T-helper 1 cell treated with Interleukin-12 subunit alpha and Interleukin-12 subunit beta and Interleukin-4 antibody, amounts not matched to agents 30 ng/mL and 1 ng/mL, for 36 hours (primary cell): Measurements from ENCODE around the gene IL15. TPM values are rescaled to one million over a fixed set of nuclear protein-coding genes. Genes with fewer than 3 reads are reported as not detected.
"Not testable (repeated sequence)": the region's sequence is repeated elsewhere in the genome, so short reads cannot be mapped to it uniquely, and the experiment has no call there.

ENCODE experiments used
- intact Hi-C: fragments of 100-400 bp; cut with micrococcal nuclease; formaldehyde crosslinking; loops from one replicate; pipeline ENCODE4 v1.15.1; 2024
- total RNA-seq: library from RNA; stranded (reverse); gene quantifications from 2 replicates; pipeline ENCODE4 v1.2.3, GENCODE V29; 2022

The IL15 gene
- total RNA-seq, 1 donor from 2014 or later, result 4.0 TPM

DNA sequence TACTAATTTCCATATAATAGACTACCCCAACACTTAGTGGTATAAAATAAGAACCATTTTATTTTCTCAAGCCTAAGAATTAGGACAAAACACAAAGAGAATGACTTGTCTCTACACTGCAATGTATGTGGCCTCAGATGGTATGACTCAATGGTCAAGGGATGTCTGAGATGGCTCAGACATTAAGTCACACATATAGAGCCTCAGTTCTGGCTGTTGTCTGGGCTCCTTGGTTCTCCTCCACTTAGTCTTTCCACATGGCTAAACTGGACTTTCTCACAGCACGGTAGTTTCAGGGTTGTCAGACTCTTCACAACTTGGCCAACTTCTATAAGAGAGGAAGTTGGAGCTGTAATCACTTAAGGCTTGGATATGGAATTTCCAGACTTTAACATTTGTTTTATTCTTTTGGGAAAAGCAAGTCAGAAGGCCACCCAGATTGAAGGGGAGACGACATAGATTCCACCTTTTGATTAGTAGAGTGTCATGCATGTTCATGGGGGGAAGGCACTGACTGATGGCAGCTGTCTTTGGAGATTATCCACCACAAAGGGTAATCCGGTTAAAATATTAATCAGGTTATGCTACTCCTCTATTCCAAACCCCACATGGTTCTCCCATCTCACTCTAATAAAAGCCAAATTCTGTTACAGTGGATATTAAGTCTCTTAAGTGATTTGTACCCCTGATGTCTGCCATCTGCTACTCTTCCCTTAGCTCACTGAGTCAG is 9.4 kb downstream of the IL15 start:
- intact Hi-C loops, result no loop called here

GRCh38 chr4:141646969-141647368 is 10.6 kb downstream of the IL15 start:
- intact Hi-C loops, result no loop called here

GRCh38 chr4:141647966-141648365 is 11.6 kb downstream of the IL15 start:
- intact Hi-C loops, result no loop called here

DNA sequence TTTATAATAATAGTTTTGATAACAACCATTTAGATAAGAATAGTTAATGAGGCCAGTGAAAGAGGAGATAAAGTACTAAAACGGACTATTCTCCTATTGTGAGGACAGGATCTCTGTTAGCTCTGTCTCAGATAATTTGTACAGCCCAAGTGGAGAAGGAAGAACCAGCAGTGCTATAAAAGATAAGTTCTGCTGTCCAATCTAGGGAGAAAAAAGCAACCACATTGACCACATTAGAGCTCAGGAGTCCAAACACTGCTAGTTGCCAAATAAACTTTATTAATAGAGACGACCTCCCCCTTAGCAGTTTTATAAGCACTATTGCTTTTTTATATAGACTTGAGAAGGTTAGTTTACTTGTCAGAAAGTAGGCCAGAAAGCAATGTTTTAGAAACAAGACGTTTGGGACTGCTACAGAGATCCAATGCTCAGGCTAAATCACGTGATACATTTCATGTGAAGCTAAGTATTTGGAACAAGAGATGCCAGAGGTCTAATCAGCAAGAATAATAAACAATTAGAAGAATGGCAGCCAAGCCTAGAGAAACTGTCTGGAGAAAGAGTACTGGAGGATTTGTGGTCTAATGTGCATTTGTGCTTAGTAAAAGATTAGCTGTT is 15.9 kb downstream of the IL15 start:
- intact Hi-C loops, result no loop called here

- intact Hi-C loops, result no loop called here
These were observed 17.7 kb downstream of the IL15 start for GRCh38 chr4:141654098-141654497.

DNA sequence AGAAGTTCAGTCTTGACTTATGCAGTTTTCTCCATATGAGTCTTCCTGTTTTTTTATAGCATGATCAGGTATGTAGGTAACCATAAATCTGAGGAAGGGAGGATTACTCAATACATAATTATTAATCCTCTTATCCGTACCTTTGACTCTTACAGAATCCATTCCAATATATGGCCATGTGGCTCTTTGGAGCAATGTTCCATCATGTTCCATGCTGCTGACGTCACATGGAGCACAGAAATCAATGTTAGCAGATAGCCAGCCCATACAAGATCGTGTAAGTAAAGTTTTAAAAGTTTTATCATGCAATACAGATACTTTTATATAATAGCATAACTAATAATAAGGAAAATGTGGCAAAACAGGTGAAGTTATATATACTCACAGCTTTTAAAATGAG is 19.6 kb downstream of the IL15 start:
- intact Hi-C loops, result no loop called here

DNA sequence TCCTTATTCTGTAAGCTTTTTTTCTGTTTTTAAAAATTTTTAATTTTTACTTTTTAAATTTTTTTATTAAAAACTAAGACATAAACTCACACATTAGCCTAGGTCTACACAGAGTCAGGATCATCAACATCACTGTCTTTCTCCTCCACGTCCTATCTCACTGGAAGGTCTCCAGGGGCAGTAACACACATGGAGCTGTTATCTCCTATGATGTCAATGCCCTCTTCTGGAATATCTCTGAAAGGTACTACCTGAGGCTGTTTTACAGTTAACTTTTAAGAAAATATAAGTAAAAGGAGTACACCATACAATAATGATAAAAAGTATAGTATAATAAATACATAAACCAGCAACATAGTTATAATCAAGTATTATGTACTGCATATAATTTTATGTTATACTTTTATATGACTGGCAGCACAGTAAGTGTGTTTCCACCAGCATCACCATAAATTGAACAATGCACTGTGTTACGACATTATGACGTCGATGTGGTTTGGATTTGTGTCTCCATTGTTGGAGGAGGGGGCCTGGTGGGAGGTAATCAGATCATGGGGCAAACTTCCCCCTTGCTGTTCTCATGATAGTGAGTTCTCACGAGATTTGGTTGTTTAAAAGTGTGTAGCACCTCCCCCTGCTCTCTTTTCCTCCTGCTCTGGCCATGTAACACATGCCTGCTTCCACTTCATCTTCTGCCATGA is 21.3 kb downstream of the IL15 start:
- intact Hi-C loops, result no loop called here

GRCh38 chr4:141658309-141658708 is 21.9 kb downstream of the IL15 start:
- intact Hi-C loops, result no loop called here

- intact Hi-C loops, result no loop called here
These were observed 23.2 kb downstream of the IL15 start for GRCh38 chr4:141659539-141659938.

DNA sequence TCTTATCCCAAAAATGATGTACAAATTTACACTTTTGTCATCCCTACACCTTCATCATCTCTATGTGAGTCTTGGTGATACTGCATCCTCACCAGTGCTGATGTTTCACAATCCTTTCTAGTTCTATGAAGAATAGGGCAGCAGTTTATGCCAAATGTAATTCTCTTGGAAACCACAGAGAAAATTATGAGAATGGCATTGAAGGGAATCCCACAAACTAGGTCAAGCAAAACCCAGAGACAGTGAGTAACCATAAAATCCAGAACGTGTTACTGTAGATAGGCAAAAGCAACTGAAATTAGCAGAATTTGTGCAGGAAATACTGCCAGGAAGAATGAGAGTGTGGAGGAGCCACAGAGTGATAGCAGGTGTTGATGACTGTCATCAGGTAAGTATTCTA is 24.5 kb downstream of the IL15 start:
- intact Hi-C loops, result no loop called here

- intact Hi-C loops, result no loop called here
These were observed 32.0 kb downstream of the IL15 start for GRCh38 chr4:141668200-141668910.

DNA sequence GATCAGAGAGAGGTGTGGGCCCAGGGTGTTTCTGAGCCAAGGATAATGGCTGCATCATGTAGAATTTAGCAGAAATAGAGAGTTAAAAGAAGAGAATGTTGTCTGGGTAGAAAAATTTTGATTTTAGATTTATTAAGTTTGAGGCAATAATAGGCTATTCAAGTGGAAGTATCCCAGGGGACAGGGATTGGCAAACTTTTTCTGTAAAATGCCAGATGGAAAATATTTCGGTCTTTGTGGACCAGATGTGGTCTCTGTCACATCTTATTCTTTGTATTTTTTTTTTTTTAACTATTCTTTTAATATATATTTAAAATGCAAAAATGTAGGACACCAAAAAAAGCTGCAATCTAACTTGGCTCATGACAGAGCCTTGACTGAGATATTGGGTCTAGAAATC is 33.1 kb downstream of the IL15 start:
- intact Hi-C loops, result no loop called here

GRCh38 chr4:141675384-141675783 is 39.0 kb downstream of the IL15 start:
- intact Hi-C loops, result no loop called here

DNA sequence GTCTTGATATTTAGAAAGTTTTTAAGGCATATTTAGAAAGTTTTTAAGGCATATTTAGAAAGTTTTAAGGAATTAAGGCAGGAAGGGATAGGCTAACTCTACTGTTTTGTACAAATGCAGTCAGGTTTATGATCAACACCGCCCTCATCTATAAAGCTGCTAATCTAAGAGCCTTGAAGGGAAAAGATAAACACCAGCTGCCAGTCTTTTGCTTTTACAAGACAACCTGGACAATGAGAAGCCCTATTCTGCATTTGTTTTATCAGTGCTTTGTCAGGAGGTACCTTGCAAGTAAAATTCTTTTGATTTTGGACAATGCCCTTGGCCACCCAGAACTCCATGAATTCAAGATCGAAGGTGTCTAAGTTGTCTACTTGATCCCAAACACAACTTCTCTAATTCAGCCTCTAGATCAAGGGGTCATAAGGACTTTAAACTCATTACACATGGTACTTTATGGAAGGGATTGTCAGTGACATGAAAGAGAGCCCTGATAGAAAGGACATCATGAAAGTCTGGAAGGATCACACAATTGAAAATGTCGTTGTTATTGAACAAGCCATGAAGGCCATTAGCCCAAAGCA is 39.8 kb downstream of the IL15 start:
- intact Hi-C loops, result no loop called here

GRCh38 chr4:141680060-141680459 is 43.7 kb downstream of the IL15 start:
- intact Hi-C loops, result no loop called here

DNA sequence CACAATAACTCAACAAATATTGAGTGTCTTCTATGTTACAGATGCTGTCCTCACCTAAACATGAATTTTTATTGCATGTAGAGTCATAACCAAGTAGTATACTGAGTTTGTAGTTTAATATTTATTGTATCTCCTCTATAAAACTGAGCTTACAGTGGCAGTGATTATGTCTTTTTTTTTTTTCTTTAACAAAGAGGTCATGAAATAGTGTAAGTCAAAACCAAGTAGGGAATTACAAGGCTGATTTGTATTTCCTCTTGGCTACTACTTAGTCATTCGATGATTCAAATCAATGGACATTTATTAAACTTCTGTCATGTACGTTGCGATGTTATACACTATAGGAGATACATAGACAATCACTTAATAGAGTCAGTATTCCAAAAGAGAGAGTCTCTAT is 48.4 kb downstream of the IL15 start:
- intact Hi-C loops, result no loop called here

- intact Hi-C loops, result no loop called here
These were observed 49.9 kb downstream of the IL15 start for GRCh38 chr4:141686146-141686775.

DNA sequence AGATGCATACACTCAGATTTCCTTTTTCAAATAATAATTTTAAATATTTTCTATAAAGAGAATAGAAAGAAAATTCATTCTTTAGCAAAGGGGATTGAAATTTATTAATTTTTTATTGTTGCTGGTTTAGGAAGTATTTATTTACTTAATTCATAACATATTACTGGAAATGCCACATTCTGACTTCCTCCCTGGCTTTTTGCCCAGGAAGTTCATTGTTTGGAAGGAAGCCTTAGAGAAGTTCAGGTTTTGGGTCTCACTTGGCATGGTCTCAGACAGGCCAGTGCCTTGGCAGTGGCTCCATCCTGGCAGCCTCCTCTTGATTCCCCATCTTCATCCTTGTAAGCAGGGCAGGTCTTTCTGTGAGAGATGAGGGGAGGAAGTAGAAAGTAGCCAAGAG is 50.5 kb downstream of the IL15 start:
- intact Hi-C loops, result no loop called here

DNA sequence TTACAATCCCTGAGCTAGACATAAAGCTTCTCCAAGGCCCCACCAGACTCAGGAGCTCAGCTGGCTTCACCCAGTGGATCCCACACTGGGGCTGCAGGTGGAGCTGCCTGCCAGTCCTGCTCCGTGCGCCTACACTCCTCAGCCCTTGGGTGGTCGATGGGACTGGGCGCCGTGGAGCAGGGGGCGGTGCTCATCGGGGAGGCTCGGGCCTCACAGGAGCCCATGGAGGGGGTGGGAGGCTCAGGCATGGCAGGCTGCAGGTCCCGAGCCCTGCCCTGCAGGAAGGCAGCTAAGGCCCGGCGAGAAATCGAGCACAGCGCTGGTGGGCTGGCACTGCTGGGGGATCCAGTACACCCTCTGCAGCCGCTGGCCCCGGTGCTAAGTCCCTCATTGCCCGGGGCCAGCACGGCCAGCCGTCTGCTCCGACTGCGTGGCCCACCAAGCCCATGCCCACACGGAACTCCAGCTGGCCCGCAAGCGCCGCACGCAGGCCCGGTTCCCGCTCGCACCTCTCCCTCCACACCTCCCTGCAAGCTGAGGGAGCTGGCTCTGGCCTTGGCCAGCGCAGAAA is 53.4 kb downstream of the IL15 start:
- intact Hi-C loops, result not testable (repeated sequence)

GRCh38 chr4:141691247-141691646 is 54.9 kb downstream of the IL15 start:
- intact Hi-C loops, result not testable (repeated sequence)

DNA sequence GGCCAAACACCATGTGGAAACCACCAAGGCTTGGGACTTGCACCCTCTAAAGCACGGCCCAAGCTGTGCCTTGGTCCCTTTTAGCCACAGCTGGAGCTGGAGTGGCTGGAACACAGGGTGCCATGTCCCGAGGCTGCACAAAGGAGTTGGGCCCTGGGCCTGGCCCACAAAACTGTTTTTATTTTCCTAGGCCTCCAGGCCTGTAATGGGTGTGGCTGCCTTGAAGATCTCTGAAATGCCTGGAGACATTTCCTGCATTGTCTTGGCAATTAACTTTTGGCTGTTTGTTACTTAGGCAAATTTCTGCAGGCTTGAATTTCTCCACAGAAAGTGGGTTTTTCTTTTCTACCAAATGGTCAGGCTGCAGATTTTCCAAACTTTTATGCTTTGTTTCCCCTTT is 55.7 kb downstream of the IL15 start:
- intact Hi-C loops, result no loop called here
